ENCODE data around the gene FANCD2OS.
"Not testable (repeated sequence)": the region's sequence is repeated elsewhere in the genome, so short reads cannot be mapped to it uniquely, and the experiment has no call there.

Gene FANCD2OS

DNA sequence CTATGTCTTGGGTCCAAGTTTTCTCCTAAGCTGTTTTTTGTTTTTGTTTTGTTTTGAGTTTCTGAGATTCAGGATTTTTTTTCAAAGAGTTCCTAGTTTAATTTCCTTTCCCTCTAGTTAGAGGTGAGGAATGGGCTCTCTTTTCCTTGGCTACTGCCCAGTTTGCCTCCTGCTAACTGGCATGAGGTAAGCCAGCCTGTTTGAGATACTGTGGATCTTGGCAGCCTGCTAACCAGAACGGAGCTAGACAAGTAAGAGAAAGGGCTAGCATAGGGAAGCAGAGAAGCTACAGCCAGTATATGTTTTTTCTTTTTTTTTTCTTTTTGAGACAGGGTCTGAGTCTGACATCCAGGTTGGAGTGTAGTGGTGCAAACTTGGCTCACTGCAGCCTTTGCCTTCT is 17.3 kb downstream of the FANCD2OS start:
- not testable (repeated sequence) for DNase-seq

DNA sequence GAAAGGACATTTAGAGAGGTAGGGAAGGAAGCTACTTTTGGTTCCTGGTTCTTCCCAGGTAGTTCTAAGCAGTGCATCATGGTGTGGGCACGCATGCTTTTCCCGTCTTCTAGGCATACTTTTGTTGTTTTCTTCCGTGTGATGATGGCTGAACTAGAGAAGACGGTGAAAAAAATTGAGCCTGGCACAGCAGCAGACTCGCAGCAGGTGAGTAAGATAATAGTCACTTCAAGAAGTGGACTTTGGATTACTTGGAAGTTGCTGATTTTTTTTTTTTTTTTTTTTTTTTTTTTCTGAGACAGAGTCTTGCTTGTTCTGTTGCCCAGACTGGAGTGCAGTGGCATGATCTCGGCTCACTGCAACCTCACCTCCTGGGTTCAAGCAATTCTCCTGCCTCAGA is 17.9 kb downstream of the FANCD2OS start:
- DNase-seq: no peak

GRCh38 chr3:10088256-10088655 is 19.8 kb downstream of the FANCD2OS start:
- no peak for DNase-seq

- DNase-seq: no peak
These were observed 22.3 kb downstream of the FANCD2OS start for GRCh38 chr3:10085738-10086137.

GRCh38 chr3:10081871-10082270 is 26.2 kb downstream of the FANCD2OS start:
- no peak for DNase-seq

- DNase-seq: no peak
These were observed 33.4 kb downstream of the FANCD2OS start for GRCh38 chr3:10074666-10075065.

GRCh38 chr3:10070077-10070476 is 38.0 kb downstream of the FANCD2OS start:
- DNase-seq: not testable (repeated sequence)

DNA sequence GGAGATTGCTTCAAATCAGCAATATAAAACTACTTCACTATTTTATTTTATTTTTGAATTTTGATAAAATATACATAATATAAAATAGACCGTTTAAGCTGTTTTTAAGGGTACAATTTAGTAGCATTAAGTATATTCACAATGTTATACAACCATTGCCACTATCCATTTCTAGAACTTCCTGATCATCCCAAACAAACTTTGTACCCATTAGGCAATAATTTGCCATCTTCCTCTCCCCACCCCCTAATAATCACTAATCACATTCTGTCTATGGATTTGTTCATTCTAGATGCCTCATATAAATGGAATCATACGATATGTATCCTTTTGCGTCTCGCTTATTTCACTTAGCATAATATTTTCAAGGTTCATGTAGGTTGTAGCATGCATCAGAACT is 53.0 kb downstream of the FANCD2OS start:
- no peak for DNase-seq
